HG03439 (cell line): ENCODE results near the gene SP2.
"Not testable (repeated sequence)": the region's sequence is repeated elsewhere in the genome, so short reads cannot be mapped to it uniquely, and the experiment has no call there.

ENCODE experiments used
- ATAC-seq: cut with Tn5 transposase; IDR thresholded peaks from one replicate; pipeline ENCODE4 v1.9.1; 2021; ENCODE audit warnings: mild to moderate bottlenecking, moderate library complexity; ENCODE audit not compliant: unreplicated experiment

The SP2 gene

DNA sequence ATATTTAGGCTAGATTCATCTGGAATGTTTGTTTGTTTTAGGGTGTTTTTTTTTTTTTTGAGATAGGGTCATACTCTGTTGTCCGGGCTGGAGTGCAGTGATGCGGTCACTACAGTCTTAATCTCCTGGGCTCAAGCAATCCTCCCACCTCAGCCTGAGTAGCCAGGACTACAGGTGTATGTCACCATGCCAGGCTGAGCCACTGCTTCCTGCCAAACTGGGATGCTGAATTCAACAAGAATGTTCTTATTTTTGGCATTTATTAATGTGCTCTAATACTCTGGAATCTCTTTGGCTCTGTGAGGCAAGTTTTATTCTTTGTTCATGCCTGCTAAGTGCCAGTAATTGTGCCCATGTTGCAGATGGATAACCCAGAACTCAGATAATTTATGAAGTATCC is 21.5 kb downstream of the SP2 start:
- no peak for ATAC-seq

DNA sequence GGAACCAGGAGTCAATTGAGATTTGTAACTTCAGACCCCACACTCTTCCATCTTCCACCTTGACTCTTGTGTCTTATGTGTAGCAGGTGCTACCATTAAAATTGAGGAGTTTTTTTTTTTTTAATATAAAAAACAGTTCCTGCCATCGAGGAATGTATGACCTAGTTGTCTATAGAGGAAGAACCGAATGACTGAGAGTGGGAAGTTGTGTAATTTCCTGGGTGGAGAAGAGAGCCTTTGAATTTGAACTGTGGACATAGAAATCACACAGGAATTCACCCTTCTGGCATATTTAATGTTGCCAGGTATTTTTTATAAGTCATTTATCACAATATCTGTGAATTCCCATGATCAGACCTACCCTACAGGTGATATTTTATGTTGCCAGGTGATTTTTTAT is 22.0 kb downstream of the SP2 start:
- ATAC-seq, result no peak

DNA sequence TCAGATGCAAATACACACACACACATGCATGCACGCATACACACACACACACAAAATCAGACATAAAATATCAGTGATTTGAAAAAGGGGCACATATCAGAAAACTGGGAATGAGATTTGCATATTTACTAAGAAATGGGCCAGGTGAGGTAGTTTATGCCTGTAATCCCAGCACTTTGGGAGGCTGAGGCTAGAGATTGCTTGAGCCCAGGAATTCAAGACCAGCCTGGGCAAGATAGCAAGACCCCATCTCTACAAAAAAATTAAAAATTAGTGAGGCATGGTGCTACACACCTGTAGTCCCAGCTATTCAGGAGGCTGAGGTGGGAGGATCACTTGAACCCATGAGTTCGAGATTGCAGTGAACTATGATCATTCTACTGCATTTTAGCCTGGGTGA is 23.0 kb downstream of the SP2 start:
- no peak for ATAC-seq

DNA sequence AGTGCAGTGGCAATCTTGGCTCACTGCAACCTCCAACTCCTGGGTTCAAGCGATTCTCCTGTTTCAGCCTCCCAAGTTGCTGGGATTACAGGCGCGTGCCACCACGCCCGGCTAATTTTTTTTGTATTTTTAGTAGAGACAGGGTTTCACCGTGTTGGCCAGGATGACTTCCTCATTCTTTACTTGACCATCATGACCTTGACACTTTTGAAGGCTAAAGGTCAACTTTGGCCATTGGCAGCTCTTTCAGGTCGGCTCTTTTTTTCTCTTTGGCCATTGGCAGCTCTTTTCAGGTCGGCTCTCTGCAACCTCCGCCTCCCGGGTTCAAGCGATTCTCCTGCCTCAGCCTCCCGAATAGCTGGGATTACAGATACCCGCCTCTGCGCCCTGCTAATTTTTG is 23.9 kb downstream of the SP2 start:
- not testable (repeated sequence) for ATAC-seq

DNA sequence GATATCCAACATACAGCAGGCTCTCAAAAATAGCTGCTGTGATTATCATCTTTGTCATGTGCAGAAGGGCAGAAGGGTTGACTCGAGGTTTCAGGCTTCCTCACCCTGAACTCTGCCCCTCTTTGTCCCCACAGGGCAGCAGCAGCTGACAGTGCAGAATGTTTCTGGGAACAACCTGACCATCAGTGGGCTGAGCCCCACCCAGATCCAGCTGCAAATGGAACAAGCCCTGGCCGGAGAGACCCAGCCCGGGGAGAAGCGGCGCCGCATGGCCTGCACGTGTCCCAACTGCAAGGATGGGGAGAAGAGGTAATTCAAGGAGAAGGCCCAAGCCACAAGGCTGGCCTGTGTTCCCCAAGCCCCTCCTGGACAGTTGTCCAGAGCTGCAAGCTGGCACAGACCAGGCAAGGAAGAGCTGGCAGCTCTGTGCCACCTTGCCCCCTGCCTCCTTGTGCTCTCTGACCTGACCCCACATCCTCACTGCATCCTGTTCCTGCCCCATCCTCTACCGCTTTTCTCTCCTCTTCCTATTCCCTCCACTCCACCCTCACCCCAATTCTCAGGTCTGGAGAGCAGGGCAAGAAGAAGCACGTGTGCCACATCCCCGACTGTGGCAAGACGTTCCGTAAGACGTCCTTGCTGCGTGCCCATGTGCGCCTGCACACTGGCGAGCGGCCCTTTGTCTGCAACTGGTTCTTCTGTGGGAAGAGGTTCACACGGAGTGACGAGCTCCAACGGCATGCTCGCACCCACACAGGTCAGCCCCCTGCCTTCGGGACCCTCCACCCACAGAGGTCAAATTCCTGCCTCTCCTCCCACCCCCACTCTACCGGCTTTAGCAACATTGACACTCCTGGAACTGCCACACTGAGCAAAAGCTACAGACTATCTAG is 29.0 kb downstream of the SP2 start:
- no peak for ATAC-seq

DNA sequence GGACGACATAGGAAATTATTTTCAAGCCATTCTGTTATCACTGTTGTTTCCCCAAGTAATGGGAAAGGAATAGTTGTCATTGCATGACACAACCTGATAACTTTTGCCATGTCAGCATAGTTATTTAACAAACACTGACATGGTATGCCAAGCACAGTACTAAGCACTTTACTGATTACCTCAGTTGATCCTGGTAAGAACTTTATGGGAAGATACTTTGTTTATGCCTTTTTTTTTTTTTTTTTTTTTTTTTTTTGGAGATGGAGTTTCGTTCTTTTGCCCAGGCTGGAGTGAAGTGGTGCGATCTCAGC is 29.6 kb downstream of the SP2 start:
- ATAC-seq, result no peak

DNA sequence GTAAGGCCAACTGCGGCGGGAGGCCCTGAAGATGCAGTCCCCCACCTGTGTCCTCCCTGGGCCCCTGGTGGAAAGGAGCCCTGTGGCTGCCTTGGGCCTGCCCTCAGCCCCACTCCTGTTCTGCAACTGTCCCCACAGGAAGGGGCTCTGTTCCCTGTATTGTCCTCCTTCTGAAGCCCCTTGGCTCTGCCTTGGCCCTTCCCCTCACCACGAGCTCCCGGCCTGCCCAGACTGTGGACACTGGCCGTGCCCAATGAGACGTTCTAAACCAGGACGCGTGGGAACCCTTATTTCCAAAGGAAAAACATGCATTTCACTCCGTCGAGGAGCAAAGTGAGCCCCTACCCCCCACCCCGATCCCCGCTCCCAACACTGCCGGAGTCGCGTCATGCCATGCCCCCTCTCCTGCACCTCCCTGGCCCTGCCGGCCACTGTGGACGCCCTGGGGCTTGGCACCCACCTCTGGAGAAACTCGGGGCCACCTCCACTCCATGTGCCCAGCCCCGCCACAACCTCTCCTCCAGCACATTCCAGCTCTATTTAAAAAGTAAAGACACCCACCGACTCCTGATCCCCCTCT is 31.9 kb downstream of the SP2 start:
- ATAC-seq, result no peak

DNA sequence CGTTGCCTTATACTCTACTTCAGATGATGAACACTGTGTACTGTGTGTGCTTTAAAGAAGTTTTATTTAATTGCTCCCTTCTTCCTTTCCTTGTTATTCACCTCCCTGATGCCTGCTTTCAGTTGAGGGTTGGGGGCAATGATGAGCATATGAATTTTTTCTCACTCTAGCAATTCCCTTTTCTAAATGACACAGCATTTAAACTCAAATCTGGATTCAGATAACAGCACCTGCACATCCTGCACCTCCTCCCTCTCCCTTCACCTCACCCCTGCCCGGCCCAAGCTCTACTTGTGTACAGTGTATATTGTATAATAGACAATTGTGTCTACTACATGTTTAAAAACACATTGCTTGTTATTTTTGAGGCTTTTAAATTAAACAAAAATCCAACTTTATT is 32.4 kb downstream of the SP2 start:
- no peak for ATAC-seq

DNA sequence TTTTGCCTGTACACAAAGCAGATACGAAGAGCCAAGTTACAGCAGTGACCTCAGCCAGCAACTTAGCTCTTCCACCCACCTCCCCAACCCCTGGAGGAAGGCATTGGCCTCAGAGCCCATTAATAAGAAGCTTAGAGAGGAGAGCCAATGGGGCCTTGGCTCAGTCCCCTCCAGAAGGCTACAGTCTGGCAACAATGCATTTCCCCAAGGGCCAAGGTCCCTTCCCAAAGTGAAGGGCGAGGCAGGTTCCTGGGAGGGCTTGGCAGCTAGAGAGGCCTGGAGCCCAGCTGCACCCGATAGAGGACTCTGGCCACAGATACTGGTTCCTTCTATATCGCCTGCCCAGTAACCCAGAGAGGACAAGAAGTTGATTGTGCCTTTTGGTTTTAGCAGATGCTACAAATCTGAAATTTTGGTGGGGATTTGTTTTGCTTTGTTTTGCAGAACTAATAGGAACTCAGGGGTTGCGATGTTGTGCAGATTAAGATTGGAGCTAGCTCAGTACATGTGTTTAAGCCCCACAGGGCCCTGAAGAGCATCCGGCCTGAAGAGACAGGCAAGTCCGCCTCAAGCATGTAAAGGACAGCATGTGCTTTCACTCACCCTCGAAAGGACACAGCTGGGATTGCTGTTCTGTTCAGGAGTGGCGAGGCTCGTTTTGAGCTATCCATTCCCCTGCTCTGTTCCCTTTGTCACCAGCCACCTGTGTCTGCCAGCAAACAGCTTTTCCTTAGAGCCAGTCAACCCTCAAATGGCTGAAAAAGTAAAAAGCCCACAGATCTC is 33.4 kb downstream of the SP2 start:
- ATAC-seq, result no peak

DNA sequence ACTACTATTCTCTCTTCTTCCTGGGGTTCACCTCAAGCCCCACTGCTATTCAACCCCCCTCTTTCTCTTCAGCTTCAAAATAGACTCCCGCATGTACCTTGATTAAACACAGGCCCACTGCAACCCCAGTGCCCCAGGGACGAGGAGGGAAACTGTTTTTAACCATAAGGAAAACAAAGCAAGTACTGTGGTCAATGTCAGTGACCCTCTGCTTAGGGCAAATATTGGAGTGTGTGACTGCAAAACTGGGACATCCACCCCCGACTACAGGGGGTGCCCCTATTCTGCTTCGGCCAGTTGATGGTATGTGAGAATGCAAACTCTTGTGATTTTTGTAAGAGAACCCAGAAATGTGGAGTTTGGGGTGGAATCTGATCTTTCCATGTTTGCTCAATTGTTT is 35.8 kb downstream of the SP2 start:
- no peak for ATAC-seq

DNA sequence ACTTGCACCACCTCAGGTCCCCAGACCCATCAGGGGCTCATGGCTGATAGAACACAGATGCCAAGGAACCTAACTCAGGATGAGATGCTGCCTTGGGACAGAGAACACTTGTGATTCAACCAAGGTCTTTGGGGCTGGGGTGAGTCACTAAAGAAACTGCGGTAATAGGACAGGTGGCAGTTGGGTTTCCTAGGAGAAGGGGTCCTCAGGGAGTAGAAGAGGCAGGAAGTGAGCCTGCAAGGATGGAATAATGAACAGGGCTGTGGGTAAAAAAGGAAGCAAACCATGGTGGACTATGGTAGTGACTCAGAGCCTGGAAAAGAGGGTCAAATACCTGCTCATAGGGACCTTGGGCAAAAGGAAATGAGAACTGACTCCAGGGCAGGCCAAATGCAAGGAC is 38.8 kb downstream of the SP2 start:
- ATAC-seq, result no peak

DNA sequence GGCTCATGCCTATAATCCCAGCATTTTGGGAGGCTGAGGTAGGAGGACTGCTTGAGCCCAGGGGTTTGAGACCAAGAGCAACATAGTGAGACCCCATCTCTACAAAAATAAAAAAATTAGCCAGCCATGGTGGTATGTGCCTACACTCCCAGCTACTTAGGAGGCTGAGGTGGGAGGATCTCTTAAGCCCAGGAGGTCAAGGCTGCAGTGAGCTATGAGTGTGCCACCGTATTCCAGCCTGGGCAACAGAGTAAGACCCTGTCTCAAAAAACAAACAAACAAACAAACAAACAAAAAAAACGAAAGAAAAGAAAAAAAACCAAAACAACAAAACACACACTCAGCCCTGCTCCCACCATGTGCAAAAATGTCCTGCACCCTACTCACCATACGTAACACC is 39.4 kb downstream of the SP2 start:
- ATAC-seq, result not testable (repeated sequence)

DNA sequence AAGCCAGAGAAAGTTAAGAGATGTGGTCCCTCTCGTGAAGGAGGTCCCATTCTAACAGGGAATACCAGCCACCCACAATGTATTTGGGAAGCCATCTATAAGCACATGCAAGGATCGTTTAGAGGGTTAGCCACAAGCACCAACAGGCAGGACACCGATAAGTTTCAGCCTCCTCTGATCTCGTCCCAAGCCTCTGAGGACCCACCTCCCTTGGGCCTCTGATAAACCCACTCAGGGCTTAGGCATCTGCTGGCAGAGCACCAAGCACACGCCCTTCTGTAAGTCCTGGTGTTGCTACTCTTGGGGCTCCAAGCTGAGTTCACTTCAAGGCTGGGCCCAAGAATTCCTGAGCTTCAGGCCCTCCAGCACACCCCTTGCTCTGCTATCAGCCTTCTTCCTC is 39.9 kb downstream of the SP2 start:
- no peak for ATAC-seq

DNA sequence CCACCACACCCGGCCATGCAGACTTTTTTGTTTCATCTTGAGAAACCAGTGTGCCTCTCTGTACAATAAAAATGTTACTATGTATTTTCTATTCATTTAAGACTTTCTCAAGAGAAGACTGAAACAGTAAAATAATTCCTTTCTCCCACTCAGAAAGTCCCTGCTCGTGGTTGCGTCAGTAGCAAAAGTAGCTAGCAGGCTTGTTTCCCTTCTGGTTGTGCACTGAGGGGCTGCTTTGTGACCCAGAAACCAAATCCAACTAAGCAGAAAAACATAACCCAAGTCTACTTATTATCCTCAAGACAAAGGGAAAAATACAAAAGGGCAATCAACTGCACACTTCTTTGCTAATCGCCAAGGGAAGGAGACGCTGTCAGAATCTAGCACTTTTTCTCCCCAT is 41.9 kb downstream of the SP2 start:
- no peak for ATAC-seq

DNA sequence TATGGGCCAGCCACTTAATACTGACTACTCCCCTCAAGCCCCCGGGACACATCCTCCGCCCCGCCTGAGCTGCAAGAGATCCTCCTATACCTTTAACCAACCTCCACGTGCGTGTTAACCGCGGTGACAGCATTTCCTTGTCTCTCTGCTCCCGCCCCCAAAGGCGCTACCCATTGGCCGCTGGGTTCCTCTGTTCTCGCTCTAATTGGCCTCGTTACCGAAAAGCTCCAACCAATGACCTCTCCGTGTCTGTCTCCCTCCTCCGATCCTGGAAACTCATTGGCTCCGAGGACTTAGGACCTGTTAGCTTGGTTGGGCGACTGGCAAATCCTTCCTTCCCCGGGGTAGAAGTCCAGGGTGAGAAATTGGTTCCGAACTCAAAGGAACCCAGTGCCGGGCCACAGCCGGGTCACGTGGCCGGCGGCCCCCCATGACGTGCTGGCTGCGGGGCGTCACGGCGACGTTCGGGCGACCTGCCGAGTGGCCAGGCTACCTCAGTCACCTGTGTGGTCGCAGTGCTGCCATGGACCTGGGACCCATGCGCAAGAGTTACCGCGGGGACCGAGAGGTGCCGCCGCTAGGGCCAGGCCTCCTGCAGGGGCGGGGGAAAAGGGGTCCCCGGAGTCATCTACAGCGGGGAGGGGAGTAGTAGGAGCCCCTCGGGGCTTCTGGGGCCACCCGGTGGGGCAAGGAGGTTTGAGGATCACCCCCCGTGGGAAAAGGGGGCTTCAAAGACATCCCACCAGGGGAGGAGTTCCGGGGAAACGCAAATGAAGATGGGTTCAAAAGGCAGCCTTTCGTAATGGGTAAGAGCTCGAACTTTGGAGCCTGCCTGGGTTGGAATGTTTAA is 45.4 kb downstream of the SP2 start, which contains the start of gene PNPO:
Gene PNPO, plus strand, starts transcription at position 326 of the 850 bp plus-strand sequence. Its CDS starts 105 bp downstream, at position 431.
- ATAC-seq, result peak; percentile 93

DNA sequence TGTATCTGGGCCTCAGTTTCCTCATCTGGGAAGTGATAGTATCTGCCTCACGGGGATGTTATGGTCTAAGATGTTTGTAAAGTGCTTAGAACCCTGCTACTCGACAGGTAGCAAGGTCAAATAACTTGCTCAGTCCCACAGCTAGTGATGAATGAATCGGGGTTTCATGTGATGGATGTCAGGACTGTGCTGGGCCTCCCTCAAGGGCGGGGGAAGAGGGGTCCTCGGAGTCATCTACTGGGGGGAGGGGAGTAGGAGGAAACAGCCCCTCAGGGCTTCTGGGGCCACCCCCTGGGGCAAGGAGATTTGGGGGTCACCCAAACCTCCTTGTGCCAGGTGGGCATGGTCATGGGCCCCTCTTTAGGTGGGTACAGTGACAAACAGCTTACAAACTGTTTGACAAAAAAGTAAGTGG is 46.1 kb downstream of the SP2 start:
- ATAC-seq, result no peak

DNA sequence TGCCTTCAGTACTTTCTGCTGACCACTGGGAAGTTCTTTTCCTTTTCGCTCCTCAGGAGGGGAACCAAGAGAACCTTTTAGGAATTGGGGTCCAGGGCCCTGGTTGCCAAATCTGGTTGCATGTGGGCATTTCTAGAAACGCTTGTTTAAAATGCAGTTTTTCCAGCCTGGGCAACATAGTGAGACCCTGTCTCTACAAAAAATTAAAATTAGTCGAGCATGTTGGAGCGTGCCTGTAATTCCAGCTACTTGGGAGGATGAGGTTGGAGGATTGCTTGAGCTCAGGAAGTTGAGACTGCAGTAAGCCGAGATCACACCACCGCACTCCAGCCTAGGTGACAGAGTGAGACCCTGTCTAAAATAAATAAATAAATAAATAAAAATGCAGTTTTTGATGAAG is 46.5 kb downstream of the SP2 start:
- no peak for ATAC-seq

DNA sequence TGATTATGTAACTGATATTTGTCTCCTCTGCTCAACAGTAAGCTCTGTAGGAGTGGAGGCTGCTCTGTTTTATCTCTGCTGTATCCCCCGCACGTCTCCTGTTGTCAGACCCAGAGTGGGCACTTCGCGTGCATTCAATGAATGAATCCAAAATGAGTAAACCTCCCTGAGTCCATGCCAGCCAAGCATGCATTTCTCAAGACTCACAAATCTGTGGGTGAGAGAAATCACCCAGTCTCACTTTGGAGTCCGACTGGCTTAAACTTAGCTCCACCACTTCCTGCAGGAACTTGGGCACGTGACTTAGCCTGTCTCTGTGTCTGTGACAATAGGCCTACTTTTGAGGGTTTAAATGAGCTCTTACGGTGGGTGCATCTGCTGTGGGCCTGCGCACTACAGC is 49.0 kb downstream of the SP2 start:
- no peak for ATAC-seq

DNA sequence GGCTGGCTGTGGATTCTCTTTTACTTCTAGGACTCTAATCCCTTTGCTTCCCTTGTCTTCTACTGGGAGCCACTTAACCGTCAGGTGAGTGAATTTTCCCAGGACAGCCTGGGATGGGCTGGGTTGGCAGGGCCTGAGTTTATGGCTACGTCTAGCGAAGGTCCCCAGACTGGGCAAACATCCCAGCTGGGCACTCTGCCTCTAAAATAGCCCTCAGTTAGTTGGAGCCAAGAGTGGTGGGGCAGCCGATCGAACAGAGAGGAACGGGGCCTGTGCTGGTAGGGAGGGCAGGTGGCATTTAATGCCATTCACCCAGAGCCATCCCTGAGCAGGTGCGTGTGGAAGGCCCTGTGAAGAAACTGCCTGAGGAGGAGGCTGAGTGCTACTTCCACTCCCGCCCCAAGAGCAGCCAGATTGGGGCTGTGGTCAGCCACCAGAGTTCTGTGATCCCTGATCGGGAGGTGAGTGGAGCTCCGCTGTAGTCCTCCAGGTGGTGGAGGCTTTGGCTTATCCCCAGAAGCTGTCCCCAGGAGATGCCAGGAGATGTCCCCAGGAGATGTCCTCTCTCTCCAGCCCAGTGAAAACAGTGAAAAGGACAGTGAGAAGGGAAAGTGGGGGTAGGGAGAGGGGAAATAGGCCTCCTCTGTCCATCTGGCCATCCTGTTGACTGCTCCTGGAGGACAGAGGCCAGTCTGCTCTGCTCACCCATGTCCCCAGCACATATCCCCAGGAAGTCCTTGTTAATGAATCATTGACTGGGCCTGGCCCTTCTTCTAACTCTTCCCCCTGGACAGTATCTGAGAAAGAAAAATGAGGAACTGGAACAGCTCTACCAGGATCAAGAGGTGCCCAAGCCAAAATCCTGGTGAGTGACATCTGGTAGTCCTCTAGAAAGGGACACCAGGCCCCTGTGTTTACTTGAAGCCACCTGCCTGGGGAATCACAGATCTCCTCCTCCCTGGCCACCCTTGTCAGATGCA is 49.8 kb downstream of the SP2 start:
- ATAC-seq, result no peak

DNA sequence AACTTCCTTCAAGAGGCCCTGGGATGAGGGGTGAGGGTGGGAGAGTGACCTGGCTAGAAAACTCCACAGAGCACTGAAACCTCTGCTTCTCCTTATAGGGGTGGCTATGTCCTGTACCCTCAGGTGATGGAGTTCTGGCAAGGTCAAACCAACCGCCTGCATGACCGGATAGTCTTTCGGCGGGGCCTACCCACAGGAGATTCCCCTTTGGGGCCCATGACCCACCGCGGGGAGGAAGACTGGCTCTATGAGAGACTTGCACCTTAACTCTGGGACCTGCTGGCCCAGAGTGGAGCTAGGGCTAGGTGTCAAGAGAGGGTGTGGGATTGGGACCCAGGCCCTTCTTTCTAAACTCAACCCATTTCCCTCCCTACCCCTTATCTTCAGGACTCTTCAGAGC is 50.5 kb downstream of the SP2 start:
- ATAC-seq, result no peak
